NCI-H1436 (cell line): ENCODE measurements around the gene CPVL.

Experiments
- DNase-seq: peaks from one replicate; lab custom pipeline; 2025; lab: John Stamatoyannopoulos, UW

The CPVL gene

DNA sequence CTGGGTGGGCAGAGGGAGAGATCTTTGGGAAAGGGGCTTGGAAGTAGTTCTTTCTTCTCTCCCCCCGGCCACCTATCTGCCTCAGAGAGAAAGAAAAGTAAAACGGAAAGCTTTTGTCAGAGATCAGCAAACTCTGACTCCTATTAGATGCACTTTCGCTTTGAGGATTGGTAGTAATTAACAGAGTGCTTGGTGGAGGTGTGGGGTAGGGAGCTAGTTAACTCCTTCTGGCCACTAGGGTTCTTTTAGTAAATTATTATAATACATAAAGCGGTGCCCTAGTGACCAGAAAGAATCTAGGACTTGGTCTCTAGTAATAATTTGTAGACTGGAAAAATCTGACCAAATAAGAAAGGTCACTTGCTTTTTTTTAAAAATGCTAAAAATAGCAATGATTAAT is 54.6 kb downstream of the CPVL start:
- no peak for DNase-seq

DNA sequence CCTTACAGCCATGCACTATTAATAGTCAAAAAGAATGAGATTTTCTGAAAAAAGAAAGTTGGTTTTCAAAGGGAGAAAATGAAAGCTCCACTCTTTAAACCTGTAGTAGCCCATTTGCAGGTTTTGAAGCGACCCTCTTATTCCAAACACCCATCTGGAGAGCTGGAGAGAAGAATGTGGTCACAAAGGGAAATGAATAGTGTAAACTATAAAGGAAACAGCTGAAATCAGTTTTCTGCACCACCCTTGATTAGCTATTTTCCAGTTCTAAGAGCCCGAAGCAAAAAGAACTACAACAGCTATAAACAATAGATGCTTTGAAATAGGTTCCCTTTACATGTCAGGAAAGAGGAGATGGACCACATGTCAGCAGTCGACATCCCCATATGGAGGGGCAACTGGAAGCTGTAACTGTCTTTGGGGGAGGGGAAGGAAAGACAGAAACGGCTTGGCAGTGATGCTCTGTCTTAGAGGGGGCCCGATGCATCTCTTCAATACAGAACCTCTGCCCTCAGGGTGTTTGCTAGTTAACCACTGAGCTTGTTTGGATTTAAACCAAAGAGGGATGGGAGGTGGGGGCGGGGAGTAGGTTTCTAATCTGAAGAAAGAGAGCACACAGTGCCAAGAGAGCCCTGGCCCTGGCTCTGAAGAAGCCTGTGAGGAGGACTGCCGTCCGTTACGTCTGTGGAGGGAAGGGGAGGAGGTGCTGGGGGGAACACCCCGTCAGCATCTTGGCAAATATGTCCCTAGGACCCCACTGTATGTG is 55.3 kb downstream of the CPVL start:
- peak; percentile 60 for DNase-seq

DNA sequence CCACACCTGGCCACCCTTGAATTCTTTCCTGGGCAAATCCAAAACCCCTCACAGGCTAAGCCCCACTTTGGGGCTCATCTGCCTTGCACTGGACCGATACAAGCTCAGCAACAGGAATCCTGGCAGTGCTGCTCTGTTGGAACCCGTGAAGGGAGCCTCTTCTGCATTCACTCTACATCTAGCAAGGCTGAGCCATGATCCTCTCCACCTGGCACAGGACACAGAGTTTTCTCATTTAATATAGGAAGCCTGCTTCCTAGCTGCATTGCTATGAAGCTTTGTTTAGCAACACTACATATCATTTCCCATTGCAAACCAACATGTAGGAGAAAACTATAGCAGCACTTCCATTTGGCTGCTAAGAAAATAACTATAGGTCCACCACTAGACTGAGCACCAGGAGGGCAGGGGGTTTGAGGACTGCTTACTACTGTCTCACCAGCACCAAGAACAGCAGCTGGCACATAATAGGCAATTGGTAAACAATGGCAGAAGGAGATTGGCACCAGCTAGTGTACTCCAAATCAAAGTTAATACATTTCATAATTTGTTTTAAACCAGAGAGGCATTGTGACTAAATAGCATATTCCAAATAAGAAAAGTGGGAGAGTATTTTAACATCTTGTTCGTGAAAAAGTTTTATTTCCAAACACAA is 56.1 kb downstream of the CPVL start:
- DNase-seq: no peak

DNA sequence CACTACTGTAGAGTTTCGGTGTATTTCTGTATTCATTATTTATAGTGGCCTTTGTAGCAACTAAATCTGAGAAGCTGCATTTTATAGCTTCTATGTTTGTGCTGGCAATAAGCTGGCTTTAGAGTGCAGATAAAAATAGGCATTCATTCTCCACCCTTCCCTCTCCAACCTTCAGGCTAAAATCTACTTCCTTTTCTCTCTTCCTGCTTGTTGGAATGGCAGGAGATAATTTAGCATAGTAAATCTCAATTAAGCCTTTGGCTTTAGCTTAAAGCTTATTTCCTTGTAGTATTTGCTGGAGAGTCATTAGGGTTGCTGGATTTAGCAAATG is 58.5 kb downstream of the CPVL start:
- DNase-seq: no peak

DNA sequence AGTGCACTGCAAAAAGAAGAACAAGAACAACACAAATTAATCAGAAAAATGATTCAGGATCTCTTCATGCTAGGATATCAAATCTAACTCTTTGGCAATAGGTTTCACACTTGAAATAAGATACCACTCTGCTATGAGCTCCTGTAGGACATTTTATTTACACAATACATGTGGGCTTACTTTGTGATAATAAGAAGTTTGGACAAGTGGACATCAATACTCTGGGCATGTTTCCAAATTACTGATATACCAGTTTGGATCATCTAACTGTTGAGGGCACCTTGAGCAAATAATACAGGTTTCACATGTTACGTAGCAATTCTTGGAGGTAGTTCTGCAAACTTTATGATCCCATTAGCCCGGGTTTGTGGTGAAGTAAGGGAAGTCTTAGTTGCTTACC is 59.8 kb downstream of the CPVL start:
- no peak for DNase-seq

DNA sequence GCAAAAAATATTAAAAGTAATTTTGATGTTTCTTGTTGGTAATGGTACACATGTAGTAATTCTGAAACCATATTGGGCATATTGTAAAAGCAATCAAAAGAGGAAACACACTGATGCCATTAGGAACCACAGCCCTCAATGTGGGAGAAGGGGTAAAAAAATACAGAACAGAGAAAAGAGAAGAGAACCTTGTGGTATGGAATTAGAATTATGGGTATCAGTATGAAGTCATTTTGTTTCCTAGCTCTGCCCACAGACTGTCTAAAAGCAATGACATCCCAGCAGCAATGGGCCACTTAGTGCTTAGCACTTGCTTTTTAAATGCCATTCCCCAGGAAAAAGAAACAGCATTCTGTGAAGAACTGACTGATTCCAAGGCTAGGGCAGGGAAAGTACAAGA is 61.5 kb downstream of the CPVL start:
- DNase-seq: no peak

DNA sequence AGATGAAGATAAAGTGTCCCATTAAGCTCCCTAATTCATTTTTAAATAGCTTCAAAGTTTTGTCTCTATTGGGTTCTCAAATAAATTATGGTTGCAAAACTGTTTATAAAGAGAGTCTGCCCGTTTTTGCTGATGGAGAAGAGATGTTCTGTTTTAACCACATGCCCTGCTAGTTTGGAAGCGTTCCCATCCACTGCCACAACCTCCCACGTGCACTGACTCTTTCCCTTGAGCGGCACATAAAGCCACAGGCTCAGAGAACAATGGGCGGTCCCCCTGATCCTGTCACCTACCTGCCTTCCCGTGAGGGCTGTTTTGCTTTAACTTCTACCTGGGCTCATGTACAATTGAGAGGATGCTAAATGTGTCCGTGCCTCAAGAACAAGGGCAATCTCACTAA is 65.5 kb downstream of the CPVL start:
- no peak for DNase-seq

DNA sequence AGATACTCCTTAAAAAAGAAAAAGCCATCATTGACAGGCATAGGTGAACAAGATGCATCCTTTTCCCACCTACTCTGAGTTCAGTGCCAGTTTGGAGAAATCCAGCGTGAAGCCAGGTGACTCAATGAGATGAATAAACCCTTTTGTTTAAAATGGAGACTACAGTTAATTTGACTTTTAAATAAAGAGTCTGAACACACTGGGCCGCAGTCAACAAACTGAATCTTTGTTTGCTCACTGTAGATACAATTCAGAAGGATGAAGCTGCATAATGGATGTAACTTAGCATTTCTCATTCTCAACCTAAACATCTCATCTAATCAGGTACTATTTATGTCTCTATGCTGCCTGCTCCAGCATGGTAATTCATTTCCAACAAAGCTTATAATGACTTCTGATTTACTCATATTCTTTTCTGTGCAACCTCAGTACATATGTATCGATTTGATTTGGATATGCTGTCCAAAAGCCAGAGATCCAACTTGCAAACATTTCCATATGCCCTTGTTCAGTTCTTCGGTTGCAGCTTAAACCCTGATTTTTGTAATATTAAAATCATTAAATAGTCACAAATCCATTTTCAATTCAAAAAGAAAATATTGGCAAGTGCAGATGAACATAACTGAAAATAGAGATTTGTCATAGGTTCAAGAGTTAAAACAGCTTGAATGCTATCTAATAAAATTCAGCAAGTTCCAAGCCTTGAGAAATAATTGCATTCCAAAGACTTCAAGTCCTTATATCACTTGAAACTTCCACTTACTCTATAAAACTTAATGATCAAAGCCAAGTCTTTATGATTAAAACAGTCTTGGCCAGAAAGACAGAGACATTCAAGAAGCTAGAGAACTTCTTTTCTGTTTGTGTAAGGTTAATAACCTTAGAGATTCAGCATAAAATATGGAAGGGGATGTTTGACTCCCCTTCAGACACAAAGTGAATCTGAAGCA is 67.8 kb downstream of the CPVL start:
- no peak for DNase-seq

DNA sequence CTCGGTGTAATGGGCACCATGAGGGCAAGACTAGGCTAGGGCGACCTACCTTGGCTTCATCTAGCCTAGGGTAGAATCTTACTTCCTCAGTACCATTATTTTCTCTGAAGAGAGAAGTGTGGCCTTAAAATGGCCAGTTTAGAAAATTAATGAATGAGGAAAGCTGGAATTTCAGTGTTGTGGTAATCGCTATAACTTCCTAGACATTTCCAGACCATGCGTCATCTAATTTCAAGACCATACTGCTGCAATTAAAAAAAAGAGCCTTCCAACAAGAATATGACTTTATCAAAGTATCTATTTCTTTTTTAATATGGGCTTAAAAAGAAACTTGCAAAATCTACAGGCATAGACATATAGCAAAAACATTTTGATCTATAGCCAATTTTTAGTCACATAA is 68.5 kb downstream of the CPVL start:
- no peak for DNase-seq

DNA sequence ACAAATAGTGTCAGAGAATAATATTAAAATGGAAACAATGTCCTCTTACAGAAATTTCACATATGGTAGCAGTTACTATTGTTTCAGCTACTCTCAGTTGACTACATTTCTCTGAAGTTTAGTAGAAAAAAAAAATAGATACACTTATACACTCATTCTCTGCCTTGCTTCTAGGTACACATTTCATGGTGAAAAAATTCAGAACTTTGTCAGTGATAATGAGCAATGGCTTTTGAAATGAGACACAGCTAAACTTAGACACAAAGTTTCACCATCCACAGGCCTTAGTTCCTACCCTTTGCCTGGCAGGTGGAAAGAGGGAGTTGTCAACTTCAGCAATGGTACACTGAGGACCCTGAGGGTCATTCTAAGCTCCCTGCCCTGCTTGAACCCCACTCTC is 69.2 kb downstream of the CPVL start:
- DNase-seq: no peak

DNA sequence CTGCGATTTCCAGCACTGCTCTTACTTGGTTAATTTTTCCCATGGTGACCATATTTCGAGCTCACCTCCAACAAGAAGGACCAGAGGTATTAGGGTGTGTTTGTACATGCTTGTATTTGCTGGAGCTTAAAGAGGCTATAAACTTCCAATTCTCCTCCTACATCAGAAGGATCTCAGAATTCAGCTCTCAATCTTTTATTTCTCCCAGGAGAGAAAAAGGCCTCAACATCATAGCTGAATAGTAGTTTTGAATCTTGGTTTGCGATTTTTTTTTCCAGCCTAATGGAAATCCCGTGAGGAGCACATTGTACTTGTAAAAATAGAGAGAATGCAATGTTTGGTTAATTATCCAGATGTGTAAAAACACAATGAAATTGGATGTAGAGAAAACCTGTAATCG is 69.7 kb downstream of the CPVL start:
- DNase-seq: no peak

DNA sequence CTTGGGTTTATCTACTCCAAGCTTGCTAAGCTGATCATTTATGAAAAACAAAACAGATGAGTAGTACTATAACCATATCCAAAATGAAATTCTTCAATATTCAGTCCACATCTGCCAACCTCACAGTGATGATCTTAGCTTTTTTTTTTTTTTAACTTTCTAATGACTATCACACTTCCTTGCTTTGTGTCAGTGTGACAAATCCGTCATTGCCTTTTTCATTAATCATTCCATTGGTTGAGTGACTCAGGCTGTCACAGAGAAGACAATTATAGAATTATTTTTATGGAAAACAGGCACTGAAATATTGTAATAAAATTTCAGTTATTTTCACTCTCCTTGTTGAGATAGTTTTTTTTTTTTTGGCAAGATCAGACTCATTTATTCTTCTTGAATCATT is 70.7 kb downstream of the CPVL start:
- no peak for DNase-seq

DNA sequence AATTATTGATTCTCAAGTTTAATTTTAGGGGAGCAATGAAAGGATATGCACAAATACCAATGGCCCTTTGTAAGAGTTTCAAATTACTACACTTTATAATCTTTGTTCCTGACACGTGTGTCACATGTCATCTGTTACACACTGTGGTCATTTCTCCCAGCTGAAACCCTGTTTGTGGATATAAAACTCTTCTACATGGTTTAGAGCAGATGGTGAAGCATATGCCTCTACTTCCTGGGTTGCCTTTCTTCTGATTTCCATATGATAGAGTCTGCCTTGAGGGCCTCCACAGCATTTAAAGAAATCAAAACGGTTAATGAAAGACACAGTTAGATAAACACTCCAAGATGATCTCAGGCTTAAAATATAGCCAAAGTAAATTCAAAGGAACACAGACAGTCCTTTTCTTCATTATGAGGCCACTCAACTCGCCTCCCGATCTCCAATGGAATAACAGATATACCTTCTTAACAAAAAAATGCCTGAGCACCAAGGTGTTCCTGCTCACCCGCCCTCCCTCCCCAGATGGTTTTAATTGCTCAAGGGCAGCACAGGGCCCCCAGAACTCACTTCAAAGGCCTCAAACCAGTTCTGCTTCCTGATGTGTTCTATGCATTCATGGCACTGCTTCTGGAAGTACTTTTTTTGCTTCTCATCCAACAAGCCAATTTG is 75.0 kb downstream of the CPVL start:
- no peak for DNase-seq

DNA sequence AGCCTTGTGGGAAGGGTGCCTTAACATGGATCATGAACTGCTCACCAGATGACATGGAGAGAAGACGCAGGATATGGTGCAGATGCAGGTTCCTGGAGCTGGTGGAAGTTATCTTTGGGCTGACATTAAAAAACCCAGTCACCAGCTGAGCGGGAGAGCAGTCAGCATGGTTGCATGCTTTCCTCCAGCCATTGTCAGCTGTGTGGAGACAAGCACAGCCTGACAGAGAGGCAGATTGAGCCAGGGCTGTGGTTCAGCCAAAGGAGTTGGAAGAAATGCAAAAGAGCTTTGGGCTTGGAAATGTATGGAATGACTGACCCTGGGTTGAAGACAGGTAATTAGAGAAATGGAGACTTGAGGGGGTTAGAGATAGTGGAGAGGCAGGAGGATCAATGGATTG is 79.7 kb downstream of the CPVL start:
- no peak for DNase-seq

DNA sequence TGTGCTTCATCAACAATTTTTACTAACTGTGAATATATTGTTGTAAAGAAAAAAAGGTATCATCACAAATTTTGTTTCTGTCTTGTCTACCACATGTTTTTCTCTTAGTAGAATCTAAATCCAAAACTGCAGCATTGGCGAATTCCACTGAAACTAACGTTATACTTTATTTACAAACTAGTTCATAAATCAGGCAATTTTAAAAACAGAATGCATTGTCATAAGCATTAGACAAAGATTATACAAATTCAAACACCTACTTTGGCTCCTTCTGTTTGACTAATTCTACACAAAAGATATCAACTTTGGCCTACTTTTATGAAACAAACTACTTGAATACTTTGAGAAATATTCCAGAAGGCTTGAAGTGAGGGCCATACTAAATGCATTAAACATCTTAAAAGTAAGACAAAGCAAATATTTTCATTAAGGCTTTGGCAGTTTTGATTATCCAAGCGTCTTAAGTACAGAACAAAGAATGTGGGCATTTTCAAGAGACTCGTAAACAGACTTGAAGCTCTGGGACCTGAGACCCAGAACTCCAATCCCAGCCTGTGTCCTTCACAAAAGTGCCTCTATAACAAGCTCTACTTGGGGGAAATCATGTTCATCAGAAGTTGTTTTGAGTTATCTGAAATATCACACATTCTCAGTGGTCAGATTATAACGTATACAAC is 81.0 kb downstream of the CPVL start:
- no peak for DNase-seq

DNA sequence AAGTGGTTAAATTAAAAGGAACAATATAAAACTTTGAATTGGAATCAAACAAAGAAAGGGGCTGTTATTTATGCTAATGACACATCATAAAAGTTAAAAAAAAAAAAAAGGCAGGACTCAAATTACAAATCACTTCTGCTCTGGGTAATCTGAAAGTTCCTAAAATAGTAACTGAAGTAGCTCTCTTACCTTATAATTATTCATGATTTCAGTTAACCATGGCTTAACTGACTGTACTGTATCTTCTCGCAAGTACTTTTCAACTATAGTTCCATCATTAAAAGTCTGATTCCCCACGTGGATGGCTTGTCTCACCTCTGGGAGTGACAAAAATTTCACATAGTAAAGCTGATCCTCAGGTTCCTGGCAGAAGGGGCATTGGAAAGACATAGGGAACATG is 82.5 kb downstream of the CPVL start:
- no peak for DNase-seq

DNA sequence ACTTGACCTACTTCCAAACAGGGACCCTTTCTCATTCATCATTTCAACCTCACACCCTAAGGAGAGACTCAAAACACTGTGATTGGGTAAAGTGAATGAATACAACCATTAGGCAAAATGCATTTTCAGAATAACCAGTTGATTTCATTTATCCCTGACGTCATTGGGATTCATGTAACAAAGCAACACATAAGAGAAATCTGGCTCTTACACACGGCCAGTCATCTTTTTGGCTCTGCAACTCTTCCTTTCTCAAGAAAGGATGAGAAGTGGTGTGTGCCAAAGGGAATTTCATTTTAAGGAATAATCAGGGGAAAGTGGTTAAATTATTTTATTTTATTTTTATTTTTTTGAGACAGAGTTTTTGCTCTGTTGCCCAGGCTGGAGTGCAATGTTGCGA is 83.1 kb downstream of the CPVL start:
- no peak for DNase-seq

DNA sequence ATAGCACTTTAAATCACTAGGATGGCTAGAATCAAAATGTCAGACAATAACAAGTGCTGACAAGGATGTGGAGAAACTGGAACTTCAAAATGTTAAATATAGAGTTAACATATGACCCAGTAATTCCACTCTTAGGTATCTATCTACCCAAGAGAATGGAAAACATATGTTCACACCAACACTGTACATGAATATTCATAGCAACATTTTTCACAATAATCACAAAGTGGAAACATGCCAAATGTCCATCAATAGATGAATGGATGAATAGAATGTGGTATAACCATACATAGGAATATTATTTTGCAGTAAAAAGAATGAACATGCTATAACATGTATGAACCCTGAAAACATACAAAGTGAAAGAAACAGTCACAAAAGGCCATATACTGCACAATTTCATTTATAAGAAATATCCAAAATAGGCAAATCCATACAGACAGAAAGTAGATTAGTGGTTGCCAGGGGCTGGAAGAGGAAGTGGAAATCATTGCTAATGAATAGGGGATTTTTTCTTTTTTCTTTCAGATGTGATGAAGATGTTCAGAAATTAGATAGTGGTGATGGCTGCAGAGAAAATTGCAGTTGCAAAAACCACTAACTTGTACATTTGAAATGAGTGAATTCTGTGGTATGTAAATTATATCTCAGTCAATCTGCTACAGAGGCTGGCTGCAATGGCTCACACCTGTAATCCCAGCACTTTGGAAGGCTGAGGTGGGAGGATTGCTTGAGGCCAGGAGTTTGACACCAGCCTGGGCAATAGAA is 93.0 kb downstream of the CPVL start:
- DNase-seq: no peak

DNA sequence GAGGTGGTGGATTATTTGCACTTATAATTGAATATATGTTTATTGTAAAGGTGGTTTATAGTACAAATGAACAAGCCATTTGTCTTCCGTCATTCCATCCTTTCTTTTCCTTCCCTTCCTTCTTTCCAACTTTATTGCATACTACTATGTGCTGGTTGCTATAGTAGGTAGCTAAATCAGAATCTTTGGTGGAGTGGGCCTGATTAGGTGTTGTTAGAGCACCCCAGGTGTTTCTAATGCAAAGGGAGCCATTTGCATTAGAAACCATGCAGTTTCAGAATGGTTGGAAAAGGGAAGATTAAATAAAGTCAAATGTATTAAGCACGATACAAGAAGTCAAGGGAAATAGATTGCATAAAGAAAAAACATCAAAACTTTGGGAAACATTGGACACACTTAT is 99.4 kb downstream of the CPVL start:
- no peak for DNase-seq

DNA sequence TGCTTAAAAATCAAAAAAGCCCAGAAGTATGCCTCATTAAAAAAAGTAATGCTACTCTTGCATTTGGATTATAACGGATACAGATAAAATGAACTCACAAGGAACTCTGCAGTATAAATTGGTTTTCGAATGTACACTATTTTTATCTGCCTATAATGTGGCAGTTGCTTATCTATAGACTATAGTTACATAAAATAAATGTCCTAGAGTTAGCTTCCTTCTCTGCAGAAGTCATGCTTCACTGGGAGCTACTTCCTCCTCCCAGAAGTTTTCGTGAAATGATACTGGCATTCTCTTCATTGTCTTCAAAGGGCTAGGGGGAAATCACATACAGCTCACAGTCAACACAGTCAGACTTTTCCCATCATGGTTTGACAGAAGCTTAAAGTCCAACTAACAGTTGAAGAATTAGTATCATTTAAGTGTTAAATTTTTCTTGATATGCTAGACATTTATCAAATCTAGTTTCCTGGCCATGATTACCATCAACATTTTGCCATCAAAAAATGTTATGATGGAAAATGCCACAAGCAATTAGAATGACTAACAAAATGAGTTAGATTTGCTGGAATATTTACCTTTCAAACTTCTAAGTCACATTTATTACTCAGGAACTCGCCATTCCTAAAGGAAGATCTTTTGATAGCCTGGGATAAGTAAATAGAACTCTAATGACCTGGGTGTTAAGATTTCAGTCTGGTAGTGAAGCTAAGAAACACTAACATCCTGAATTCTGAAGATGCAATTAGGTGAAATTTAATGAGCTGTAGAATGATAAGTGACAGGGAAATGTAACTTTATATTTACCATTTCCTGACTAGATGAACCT is 100.9 kb downstream of the CPVL start:
- DNase-seq: no peak
